Naive thymus-derived CD4-positive, alpha-beta T cell (primary cell): Measurements from ENCODE around the gene CTNNA3. TPM values are rescaled to one million over a fixed set of nuclear protein-coding genes. Genes with fewer than 3 reads are reported as not detected.

Experiments used
- ATAC-seq: fragments of 150-1000 bp; cut with Tn5 transposase; 2 replicates; pipeline ENCODE4 v1.10.0; 2021; ENCODE audit warnings: mild to moderate bottlenecking, moderate library complexity
- CTCF ChIA-PET: fragments of 350-600 bp; sonication (Branson Sonifier 250); formaldehyde crosslinking; loops from one replicate; lab custom pipeline; 2021; ENCODE audit warnings: antibody characterized with exemption; lab: Charles Lee
- POLR2A ChIA-PET: fragments of 350-600 bp; sonication (Branson Sonifier 250); formaldehyde crosslinking; loops from one replicate; lab custom pipeline; 2021; ENCODE audit warnings: antibody characterized with exemption, inconsistent platforms; lab: Charles Lee
- DNase-seq, 9 donors: peaks; one replicate each; pipeline versions ENCODE4 v3.0.0 to v3.0.0-alpha.2; 2020 to 2022; ENCODE audit warnings: mixed read lengths in 1 of 9
- H3K27ac ChIP-seq: one replicate; pipeline ENCODE4 v1.7.0; 2013; ENCODE audit warnings: mild to moderate bottlenecking, low read depth, low read length, moderate library complexity
- H3K27me3 ChIP-seq, 2 donors: one replicate each; pipeline ENCODE4 v1.7.0; 2013; ENCODE audit warnings: low read length in 2 of 2, mild to moderate bottlenecking in 2 of 2, moderate library complexity in 2 of 2; ENCODE audit not compliant: control insufficient read depth in 2 of 2, insufficient read depth in 2 of 2
- H3K36me3 ChIP-seq, 3 experiments: 1 replicate in 2 of 3; 2 replicates in 1 of 3; pipeline ENCODE4 v1.7.0; 2013; ENCODE audit warnings: low read length in 3 of 3, mild to moderate bottlenecking in 3 of 3, moderate library complexity in 1 of 3; ENCODE audit not compliant: insufficient read depth in 3 of 3, control insufficient read depth in 2 of 3
- H3K4me1 ChIP-seq, 2 donors: one replicate each; pipeline ENCODE4 v1.7.0; 2013; ENCODE audit warnings: low read length in 2 of 2, mild to moderate bottlenecking in 2 of 2, moderate library complexity in 1 of 2; ENCODE audit not compliant: control insufficient read depth in 2 of 2, insufficient read depth in 2 of 2
- H3K4me3 ChIP-seq: 2 replicates; pipeline ENCODE4 v1.7.0; 2013; ENCODE audit warnings: mild to moderate bottlenecking, low read length
- H3K9me3 ChIP-seq, 3 experiments: 1 replicate in 2 of 3; 2 replicates in 1 of 3; pipeline ENCODE4 v1.7.0; 2013; ENCODE audit warnings: low read length in 3 of 3; ENCODE audit not compliant: control insufficient read depth in 2 of 3
- H3K27ac Mint-ChIP-seq, 9 donors: one replicate each; pipeline ENCODE4 v1.8.0; 2020 to 2022; ENCODE audit warnings: mixed read lengths in 9 of 9, mild to moderate bottlenecking in 8 of 9, moderate library complexity in 5 of 9, inconsistent platforms in 2 of 9
- H3K27me3 Mint-ChIP-seq, 5 donors: one replicate each; pipeline ENCODE4 v1.8.0; 2021 to 2022; ENCODE audit warnings: mixed read lengths in 5 of 5, mild to moderate bottlenecking in 1 of 5
- H3K36me3 Mint-ChIP-seq, 5 donors: one replicate each; pipeline ENCODE4 v1.8.0; 2020 to 2022; ENCODE audit warnings: mixed read lengths in 5 of 5, mild to moderate bottlenecking in 3 of 5, inconsistent platforms in 1 of 5
- H3K4me1 Mint-ChIP-seq, 7 donors: one replicate each; pipeline ENCODE4 v1.8.0; 2020 to 2022; ENCODE audit warnings: mixed read lengths in 7 of 7, mild to moderate bottlenecking in 3 of 7, inconsistent platforms in 1 of 7
- H3K4me3 Mint-ChIP-seq, 10 donors: one replicate each; pipeline ENCODE4 v1.8.0; 2020 to 2022; ENCODE audit warnings: mild to moderate bottlenecking in 10 of 10, mixed read lengths in 10 of 10, moderate library complexity in 6 of 10, inconsistent platforms in 2 of 10
- H3K9me3 Mint-ChIP-seq, 11 donors: one replicate each; pipeline ENCODE4 v1.8.0; 2020 to 2022; ENCODE audit warnings: mixed read lengths in 11 of 11, mild to moderate bottlenecking in 4 of 11, inconsistent platforms in 1 of 11, moderate library complexity in 1 of 11
- intact Hi-C, 2 donors: fragments of 100-400 bp; cut with micrococcal nuclease; formaldehyde crosslinking; loops; one replicate each; pipeline ENCODE4 v1.15.1; 2023
- polyA plus RNA-seq, 2 donors: library from polyadenylated mRNA; unstranded; fragments of 300-500 nt; fragmentation: Illumina TruSeq; gene quantifications; one replicate each; pipeline ENCODE4 v1.2.3, GENCODE V29; 2021
- total RNA-seq, 6 experiments: library from RNA in 5 of 6; stranded (reverse) in 5 of 6; gene quantifications; 1 replicate in 5 of 6; 2 replicates in 1 of 6; pipeline ENCODE4 v1.2.3 and lab custom pipeline; 2021 to 2026

CTNNA3 gene
- total and polyA plus RNA-seq, 7 experiments from 2014 or later, result 0.43 to 0.84 (median 0.71) TPM; not detected in 2

DNA sequence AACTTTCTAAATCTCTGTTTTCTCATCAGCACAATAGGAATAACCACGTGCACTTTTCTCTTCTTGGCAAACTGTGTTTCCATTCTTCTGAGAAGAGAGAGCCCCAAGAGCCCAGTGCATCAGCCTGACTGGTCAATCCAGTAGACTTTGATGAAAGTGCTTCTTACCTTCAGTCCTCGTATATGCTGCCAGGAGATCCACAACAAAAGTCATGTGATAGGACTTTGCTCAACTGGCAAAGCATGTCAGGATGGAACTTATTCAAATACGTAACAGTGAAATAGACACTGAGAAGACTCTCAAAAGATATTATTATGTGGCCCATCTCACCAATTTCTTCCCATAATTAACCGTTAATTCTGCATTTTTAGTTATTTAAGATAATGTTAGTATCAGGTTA is 1801.6 kb downstream of the CTNNA3 start:
- no peaks in the 10 kb centered on the region for H3K27me3 Mint-ChIP-seq
- intact Hi-C loops, result no loop called here
- POLR2A ChIA-PET, result no interaction called here

DNA sequence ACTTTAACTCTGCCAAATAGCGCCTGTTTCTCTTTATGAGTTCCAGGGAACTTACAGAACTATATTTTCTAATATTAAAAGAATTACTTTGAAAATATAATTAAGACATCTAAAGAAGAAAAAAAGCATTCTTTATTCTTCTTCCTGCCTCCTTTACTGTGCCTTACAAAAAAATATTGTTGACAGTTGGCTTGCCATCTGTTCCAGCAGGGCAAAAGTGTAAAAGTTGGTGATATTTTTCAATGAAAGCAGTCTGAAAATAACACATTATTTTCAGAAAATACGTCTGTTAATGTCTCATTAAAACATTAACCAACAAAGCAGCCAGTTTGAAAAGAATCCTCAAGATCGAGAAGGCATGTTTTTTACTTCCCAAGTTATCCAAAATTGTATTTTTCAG is 1802.3 kb downstream of the CTNNA3 start:
- H3K27ac ChIP-seq, result no peak overlapping the region
- H3K27ac Mint-ChIP-seq, result no peak overlapping the region
- H3K4me3 Mint-ChIP-seq, result no peak overlapping the region
- POLR2A ChIA-PET, result no interaction called here
- H3K4me1 ChIP-seq, result no peaks in the 10 kb centered on the region
- H3K4me3 ChIP-seq, result no peak overlapping the region
- no peaks in the 10 kb centered on the region for H3K4me1 Mint-ChIP-seq
- no peak for DNase-seq
- no peaks in the 10 kb centered on the region for H3K36me3 ChIP-seq
- intact Hi-C loops, result no loop called here
- ATAC-seq, result no peak
- CTCF ChIA-PET, result no interaction called here
- H3K9me3 ChIP-seq, result peaks cover 0 to 2% (median 0%) of the 10 kb centered on the region in 3 experiments
- no peaks in the 10 kb centered on the region for H3K27me3 Mint-ChIP-seq
- H3K9me3 Mint-ChIP-seq, result peaks cover 0 to 4% (median 0%) of the 10 kb centered on the region in 11 donors
- no peaks in the 10 kb centered on the region for H3K27me3 ChIP-seq
- no peaks in the 10 kb centered on the region for H3K36me3 Mint-ChIP-seq

More for the DNA sequence above, 1801.6 kb downstream of the CTNNA3 start:
- no peaks in the 10 kb centered on the region for H3K4me1 ChIP-seq
- H3K36me3 Mint-ChIP-seq, result no peaks in the 10 kb centered on the region
- H3K27ac ChIP-seq, result no peak overlapping the region
- H3K27ac Mint-ChIP-seq, result no peak overlapping the region
- H3K4me3 Mint-ChIP-seq, result no peak overlapping the region
- H3K27me3 ChIP-seq, result no peaks in the 10 kb centered on the region
- H3K9me3 Mint-ChIP-seq, result peaks cover 0 to 1% (median 0%) of the 10 kb centered on the region in 11 donors
- no peak for DNase-seq
- no peak overlapping the region for H3K4me3 ChIP-seq
- CTCF ChIA-PET, result no interaction called here
- H3K9me3 ChIP-seq, result no peaks in the 10 kb centered on the region
- no peaks in the 10 kb centered on the region for H3K36me3 ChIP-seq
- ATAC-seq, result no peak
- H3K4me1 Mint-ChIP-seq, result no peaks in the 10 kb centered on the region

DNA sequence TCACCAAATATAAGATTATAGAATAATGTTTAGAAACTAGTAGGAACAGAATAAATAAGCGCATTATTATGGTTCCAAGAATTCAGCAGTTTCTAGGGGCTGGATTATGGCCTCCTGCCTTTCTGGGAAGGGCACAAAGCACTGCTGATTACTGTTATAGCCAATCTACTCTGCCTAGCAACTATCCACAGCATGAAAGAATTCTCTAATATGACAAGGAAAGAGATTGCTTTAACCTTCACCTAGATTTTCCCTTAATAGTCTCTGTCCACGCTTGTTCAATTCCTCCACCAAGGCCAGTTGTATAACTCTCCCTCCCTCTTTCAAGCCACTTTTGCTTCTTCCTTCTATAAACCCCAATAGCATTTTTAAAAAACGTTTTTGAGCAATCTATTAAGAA is 1803.7 kb downstream of the CTNNA3 start:
- DNase-seq (no peak), ATAC-seq (no peak)
- Histone ChIP-seq H3K4me1 (no peaks in the 10 kb centered on the region), H3K36me3 (no peaks in the 10 kb centered on the region), H3K4me3 (no peak overlapping the region), H3K27ac (no peak overlapping the region), H3K27me3 (no peaks in the 10 kb centered on the region), H3K9me3 (peaks cover 0 to 4% (median 0%) of the 10 kb centered on the region in 3 experiments)
- Mint-ChIP-seq H3K36me3 (no peaks in the 10 kb centered on the region), H3K27me3 (no peaks in the 10 kb centered on the region), H3K9me3 (peaks cover 0 to 4% (median 0%) of the 10 kb centered on the region in 11 donors), H3K4me3 (no peak overlapping the region), H3K27ac (no peak overlapping the region), H3K4me1 (no peaks in the 10 kb centered on the region)
- ChIA-PET POLR2A (no interaction called here), CTCF (no interaction called here)
- intact Hi-C loops, result no loop called here

DNA sequence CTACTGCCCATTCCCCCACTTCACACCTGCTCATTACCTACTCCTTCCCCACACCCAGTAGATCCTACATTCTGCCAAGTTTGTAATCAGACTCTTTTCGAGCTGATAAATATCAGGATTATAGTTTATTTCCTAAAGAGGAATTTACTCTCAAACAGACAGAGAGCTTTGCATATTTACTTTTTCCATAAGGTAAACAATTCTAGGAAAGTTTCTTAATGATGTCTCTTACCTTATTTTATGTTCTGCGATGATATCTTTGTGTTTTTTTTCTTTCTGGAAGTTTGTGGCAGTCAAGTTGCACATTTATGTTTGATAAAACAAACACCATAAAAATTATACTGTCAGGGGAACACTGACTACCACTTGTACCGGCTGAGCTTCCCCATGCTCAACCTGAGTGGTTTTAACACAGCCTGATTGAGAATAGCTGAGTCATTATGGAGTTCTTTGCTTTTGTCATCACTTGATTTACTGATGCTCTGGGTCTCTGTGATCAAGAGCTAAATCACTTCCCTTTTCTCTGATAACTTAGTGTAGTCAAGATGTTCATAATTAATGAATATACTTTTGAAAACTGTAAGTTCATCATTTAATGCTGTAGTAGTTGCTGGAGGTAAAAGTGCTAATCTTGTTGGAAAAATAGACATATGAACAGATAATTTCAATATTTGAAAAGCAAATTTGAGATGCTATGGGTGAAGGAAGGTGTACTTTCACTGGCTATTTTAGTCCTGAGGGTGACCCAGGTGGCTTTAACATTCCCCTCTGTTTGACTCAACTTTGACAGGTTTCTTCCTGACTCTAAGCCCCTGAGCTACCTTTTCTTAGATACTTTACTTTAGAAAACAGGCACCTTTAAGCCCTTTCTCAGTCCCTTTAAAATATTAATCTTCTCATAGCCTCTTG is 1804.7 kb downstream of the CTNNA3 start:
- Mint-ChIP-seq H3K4me1 (peaks cover 0 to 3% (median 0%) of the 10 kb centered on the region in 7 donors), H3K27ac (no peak overlapping the region), H3K36me3 (no peaks in the 10 kb centered on the region), H3K9me3 (peaks cover 0 to 12% (median 3%) of the 10 kb centered on the region in 11 donors), H3K27me3 (no peaks in the 10 kb centered on the region), H3K4me3 (no peak overlapping the region)
- no peak overlapping the region for H3K4me3 ChIP-seq
- ATAC-seq, result no peak
- ChIA-PET CTCF (no interaction called here), POLR2A (no interaction called here)
- no peaks in the 10 kb centered on the region for H3K4me1 ChIP-seq
- H3K27ac ChIP-seq, result no peak overlapping the region
- intact Hi-C loops, result no loop called here
- H3K36me3 ChIP-seq, result no peaks in the 10 kb centered on the region
- peaks cover 0 to 4% (median 0%) of the 10 kb centered on the region in 3 experiments for H3K9me3 ChIP-seq
- no peaks in the 10 kb centered on the region for H3K27me3 ChIP-seq
- no peak for DNase-seq

DNA sequence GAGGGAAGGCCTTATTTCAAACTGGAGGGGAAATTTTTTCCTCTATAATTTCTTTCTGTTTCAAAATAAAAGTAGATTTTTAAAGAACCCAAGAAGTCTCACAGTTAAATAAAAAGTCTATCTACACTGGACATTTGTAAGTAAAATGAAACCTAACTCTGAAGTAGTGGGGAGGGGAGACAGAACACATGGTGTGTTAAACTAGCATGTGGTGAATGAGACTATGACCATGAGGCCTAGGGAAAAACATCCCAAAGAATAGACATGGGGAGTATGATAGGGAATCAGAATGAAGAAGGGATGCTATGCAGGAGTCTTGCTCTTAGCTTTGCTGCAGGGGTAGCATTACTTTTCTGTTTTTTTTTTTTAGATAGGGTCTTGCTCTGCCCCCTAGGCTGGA is 1831.5 kb downstream of the CTNNA3 start:
- no peaks in the 10 kb centered on the region for H3K36me3 Mint-ChIP-seq
- DNase-seq (no peak), ATAC-seq (no peak)
- no peaks in the 10 kb centered on the region for H3K27me3 ChIP-seq
- no peak overlapping the region for H3K27ac ChIP-seq
- no peaks in the 10 kb centered on the region for H3K36me3 ChIP-seq
- H3K9me3 Mint-ChIP-seq, result peaks cover 0 to 11% (median 5%) of the 10 kb centered on the region in 11 donors
- no peak overlapping the region for H3K27ac Mint-ChIP-seq
- H3K9me3 ChIP-seq, result no peaks in the 10 kb centered on the region
- intact Hi-C loops, result no loop called here
- H3K4me3 ChIP-seq, result no peak overlapping the region
- H3K27me3 Mint-ChIP-seq, result no peaks in the 10 kb centered on the region
- no peaks in the 10 kb centered on the region for H3K4me1 Mint-ChIP-seq
- H3K4me3 Mint-ChIP-seq, result no peak overlapping the region
- CTCF ChIA-PET, result no interaction called here
- POLR2A ChIA-PET, result no interaction called here
- no peaks in the 10 kb centered on the region for H3K4me1 ChIP-seq

DNA sequence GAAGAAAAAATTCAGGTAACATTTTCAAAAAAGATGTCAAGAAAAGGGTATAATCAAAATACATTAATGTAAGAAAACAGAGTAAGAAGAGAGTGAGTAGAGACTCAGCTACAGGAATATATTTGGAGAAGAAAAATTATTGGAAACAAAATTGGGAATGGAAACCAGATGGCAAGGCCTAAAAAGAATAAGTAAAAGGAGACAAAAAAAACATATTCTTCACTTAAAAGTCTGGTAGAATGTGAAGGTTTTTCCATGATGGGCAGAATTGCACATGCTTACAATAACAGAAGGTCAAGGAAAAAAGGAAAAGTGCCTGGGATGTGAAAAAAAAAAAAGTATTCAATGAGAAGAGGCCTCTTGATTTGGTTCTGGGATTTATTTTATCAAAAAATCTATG is 1832.0 kb downstream of the CTNNA3 start:
- intact Hi-C loops, result no loop called here
- no peak overlapping the region for H3K27ac ChIP-seq
- H3K4me1 Mint-ChIP-seq, result no peaks in the 10 kb centered on the region
- H3K36me3 ChIP-seq, result no peaks in the 10 kb centered on the region
- ATAC-seq, result no peak
- H3K4me3 Mint-ChIP-seq, result no peak overlapping the region
- CTCF ChIA-PET, result no interaction called here
- no peak overlapping the region for H3K4me3 ChIP-seq
- H3K9me3 ChIP-seq, result no peaks in the 10 kb centered on the region
- peaks cover 0 to 9% (median 5%) of the 10 kb centered on the region in 11 donors for H3K9me3 Mint-ChIP-seq
- H3K27me3 ChIP-seq, result no peaks in the 10 kb centered on the region
- H3K27me3 Mint-ChIP-seq, result no peaks in the 10 kb centered on the region
- H3K27ac Mint-ChIP-seq, result no peak overlapping the region
- H3K4me1 ChIP-seq, result no peaks in the 10 kb centered on the region
- DNase-seq, result no peak
- no peaks in the 10 kb centered on the region for H3K36me3 Mint-ChIP-seq
- POLR2A ChIA-PET, result no interaction called here
